K562 (cell line): ENCODE data around the gene ZBTB8A. TPM values are rescaled to one million over a fixed set of nuclear protein-coding genes. Genes with fewer than 3 reads are reported as not detected.

Experiments
- BCL6 ChIP-seq: fragments of 250-450 bp; sonication (Bioruptor Pico); IDR thresholded peaks from 2 replicates; pipeline ENCODE4 v1.4.0; 2020
- BHLHE40 ChIP-seq: IDR thresholded peaks from 2 replicates; pipeline ENCODE4 v1.6.1; 2011; ENCODE audit warnings: low read length, improper control_type of control experiment
- CBFB ChIP-seq: sonication (generic); formaldehyde crosslinking; IDR thresholded peaks from 2 replicates; pipeline ENCODE4 v1.4.0; 2020; ENCODE audit warnings: mild to moderate bottlenecking, missing genetic modification reagents
- CHD2 ChIP-seq: IDR thresholded peaks from 2 replicates; pipeline ENCODE4 v1.6.1; 2011; ENCODE audit warnings: low read depth, low read length
- E2F6 ChIP-seq, 2 experiments: IDR thresholded peaks; 2 replicates each; pipeline ENCODE4 v1.6.1; 2011; ENCODE audit warnings: borderline replicate concordance in 1 of 2, control low read depth in 1 of 2, low read depth in 1 of 2, low read length in 1 of 2, mild to moderate bottlenecking in 1 of 2, mixed read lengths in 1 of 2, moderate library complexity in 1 of 2; ENCODE audit not compliant: insufficient read depth in 1 of 2, insufficient read length in 1 of 2, poor library complexity in 1 of 2, severe bottlenecking in 1 of 2; ENCODE audit errors: extremely low read depth in 1 of 2
- FOXA3 ChIP-seq, 2 experiments: fragments of 450-650 bp in 1 of 2; sonication (generic) in 1 of 2; formaldehyde crosslinking; IDR thresholded peaks in 1 of 2; conservative IDR thresholded peaks in 1 of 2; 2 replicates each; pipeline versions ENCODE4 v1.4.0 to v1.8.0; 2020 to 2022; ENCODE audit warnings: mild to moderate bottlenecking in 2 of 2, missing genetic modification reagents in 1 of 2
- KAT8 ChIP-seq: fragments of 450-650 bp; IDR thresholded peaks from 2 replicates; pipeline ENCODE4 v1.6.1; 2016; ENCODE audit warnings: low read depth, mild to moderate bottlenecking
- NFXL1 ChIP-seq: fragments of 450-650 bp; formaldehyde crosslinking; IDR thresholded peaks from 2 replicates; pipeline ENCODE4 v1.4.0; 2021; ENCODE audit warnings: mild to moderate bottlenecking
- NR2F6 ChIP-seq: fragments of 450-650 bp; formaldehyde crosslinking; IDR thresholded peaks from 2 replicates; pipeline ENCODE4 v1.4.0; 2020; ENCODE audit warnings: mild to moderate bottlenecking
- NUFIP1 ChIP-seq: fragments of 450-650 bp; IDR thresholded peaks from 2 replicates; pipeline ENCODE4 v1.6.1; 2018; ENCODE audit not compliant: partially characterized antibody
- POU5F1 ChIP-seq: fragments of 150-350 bp; IDR thresholded peaks from 2 replicates; pipeline ENCODE4 v1.6.1; 2014; ENCODE audit warnings: borderline replicate concordance, low read length, low read depth, mild to moderate bottlenecking; ENCODE audit not compliant: partially characterized antibody
- SMAD4 ChIP-seq: fragments of 250-450 bp; sonication (Bioruptor Pico); conservative IDR thresholded peaks from 2 replicates; pipeline ENCODE4 v1.8.0; 2021; ENCODE audit warnings: inconsistent platforms, mild to moderate bottlenecking, moderate library complexity
- SRSF9 ChIP-seq: fragments of 200-400 bp; formaldehyde crosslinking; IDR thresholded peaks from 2 replicates; pipeline ENCODE4 v1.6.1; 2017; ENCODE audit warnings: low read depth, low read length, borderline replicate concordance
- ZNF76 ChIP-seq: fragments of 250-450 bp; sonication (Bioruptor Pico); IDR thresholded peaks from 2 replicates; pipeline ENCODE4 v1.4.0; 2020; ENCODE audit warnings: mild to moderate bottlenecking, moderate library complexity, borderline replicate concordance
- polyA plus RNA-seq, 8 experiments: library from polyadenylated mRNA; depleted of rRNA in 4 of 8; stranded (reverse) in 5 of 8; unstranded in 3 of 8; fragments of >200 nt; fragmentation: Nextera tagmentation in 2 of 8; fragmentation: Illumina TruSeq in 1 of 8; extraction: Ambion mirVana in 2 of 8; extraction: Trizol in 1 of 8; gene quantifications; 2 replicates each; pipeline versions ENCODE4 v1.2.1 to v1.2.3, GENCODE V29; 2011 to 2014; ENCODE audit warnings: inconsistent platforms in 1 of 8, missing spikeins in 1 of 8
- total RNA-seq, 7 experiments: library from RNA; depleted of rRNA in 6 of 7; stranded (reverse); fragments of >200 nt in 6 of 7; fragmentation: Illumina TruSeq in 2 of 7; extraction: Trizol in 2 of 7; gene quantifications; 2 replicates each; pipeline versions ENCODE4 v1.2.1 to v1.2.3, GENCODE V29; 2011 to 2021; ENCODE audit warnings: low replicate concordance in 1 of 7
- TF ChIP-seq, protein P1 (sequence below): fragments of 450-650 bp; formaldehyde crosslinking; IDR thresholded peaks from 2 replicates; pipeline ENCODE4 v1.4.0; 2020; ENCODE audit warnings: mild to moderate bottlenecking, moderate library complexity
- TF ChIP-seq, protein P2 (sequence below), 2 experiments: fragments of 450-650 bp in 1 of 2; sonication (generic) in 1 of 2; formaldehyde crosslinking; conservative IDR thresholded peaks; 2 replicates each; pipeline versions ENCODE4 v1.4.0 to v1.8.1; 2020 to 2022; ENCODE audit warnings: mild to moderate bottlenecking in 1 of 2, missing genetic modification reagents in 1 of 2
- TF ChIP-seq, protein P3 (sequence below): fragments of 250-450 bp; sonication (Bioruptor Pico); IDR thresholded peaks from 2 replicates; pipeline ENCODE4 v1.8.0; 2022; ENCODE audit warnings: moderate library complexity, mild to moderate bottlenecking, inconsistent platforms

ZBTB8A gene
- total and polyA plus RNA-seq, 9 of the 15 experiments (the other 6 are each of a cell fraction or from before 2014, with no cell fraction given) = 0.01 to 0.64 (median 0.09) TPM

- TF ChIP-seq, protein P1, sequence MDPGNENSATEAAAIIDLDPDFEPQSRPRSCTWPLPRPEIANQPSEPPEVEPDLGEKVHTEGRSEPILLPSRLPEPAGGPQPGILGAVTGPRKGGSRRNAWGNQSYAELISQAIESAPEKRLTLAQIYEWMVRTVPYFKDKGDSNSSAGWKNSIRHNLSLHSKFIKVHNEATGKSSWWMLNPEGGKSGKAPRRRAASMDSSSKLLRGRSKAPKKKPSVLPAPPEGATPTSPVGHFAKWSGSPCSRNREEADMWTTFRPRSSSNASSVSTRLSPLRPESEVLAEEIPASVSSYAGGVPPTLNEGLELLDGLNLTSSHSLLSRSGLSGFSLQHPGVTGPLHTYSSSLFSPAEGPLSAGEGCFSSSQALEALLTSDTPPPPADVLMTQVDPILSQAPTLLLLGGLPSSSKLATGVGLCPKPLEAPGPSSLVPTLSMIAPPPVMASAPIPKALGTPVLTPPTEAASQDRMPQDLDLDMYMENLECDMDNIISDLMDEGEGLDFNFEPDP = peak; percentile 88; the same call in 1 of the 2 replicates
- TF ChIP-seq BHLHE40 = 0 out of 2 replicates have a peak, but pooled peaks have one; percentile 13
- TF ChIP-seq E2F6 (IDR thresholded peaks at IDR 0.05; ENCODE audit: borderline replicate concordance in 1 of 2, extremely low read depth in 1 of 2, insufficient read depth in 1 of 2, insufficient read length in 1 of 2, low read depth in 1 of 2, low read length in 1 of 2, poor library complexity in 1 of 2, severe bottlenecking in 1 of 2) = peak in 1 of 2 experiments; percentile 67
- TF ChIP-seq BCL6 = 0 out of 2 replicates have a peak, but pooled peaks have one; percentile 13
- TF ChIP-seq, protein P2, sequence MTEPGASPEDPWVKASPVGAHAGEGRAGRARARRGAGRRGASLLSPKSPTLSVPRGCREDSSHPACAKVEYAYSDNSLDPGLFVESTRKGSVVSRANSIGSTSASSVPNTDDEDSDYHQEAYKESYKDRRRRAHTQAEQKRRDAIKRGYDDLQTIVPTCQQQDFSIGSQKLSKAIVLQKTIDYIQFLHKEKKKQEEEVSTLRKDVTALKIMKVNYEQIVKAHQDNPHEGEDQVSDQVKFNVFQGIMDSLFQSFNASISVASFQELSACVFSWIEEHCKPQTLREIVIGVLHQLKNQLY (CRISPR knock-in tag; conservative IDR thresholded peaks at IDR 0.05) = 0 out of 4 replicates have a peak, but pooled peaks have one; percentile 16 to 63
- TF ChIP-seq SMAD4 = peak; percentile 20
- TF ChIP-seq CHD2 = no peak
- TF ChIP-seq SRSF9 = no peak
- TF ChIP-seq, protein P3, sequence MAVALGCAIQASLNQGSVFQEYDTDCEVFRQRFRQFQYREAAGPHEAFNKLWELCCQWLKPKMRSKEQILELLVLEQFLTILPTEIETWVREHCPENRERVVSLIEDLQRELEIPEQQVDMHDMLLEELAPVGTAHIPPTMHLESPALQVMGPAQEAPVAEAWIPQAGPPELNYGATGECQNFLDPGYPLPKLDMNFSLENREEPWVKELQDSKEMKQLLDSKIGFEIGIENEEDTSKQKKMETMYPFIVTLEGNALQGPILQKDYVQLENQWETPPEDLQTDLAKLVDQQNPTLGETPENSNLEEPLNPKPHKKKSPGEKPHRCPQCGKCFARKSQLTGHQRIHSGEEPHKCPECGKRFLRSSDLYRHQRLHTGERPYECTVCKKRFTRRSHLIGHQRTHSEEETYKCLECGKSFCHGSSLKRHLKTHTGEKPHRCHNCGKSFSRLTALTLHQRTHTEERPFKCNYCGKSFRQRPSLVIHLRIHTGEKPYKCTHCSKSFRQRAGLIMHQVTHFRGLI = 0 out of 2 replicates have a peak, but pooled peaks have one; percentile 53
- TF ChIP-seq POU5F1 = peak; percentile 1
- 0 out of 2 replicates have a peak, but pooled peaks have one; percentile 52 for TF ChIP-seq NR2F6
- TF ChIP-seq ZNF76 (CRISPR knock-in tag) = 0 out of 2 replicates have a peak, but pooled peaks have one; percentile 76
- TF ChIP-seq CBFB = peak; percentile 92
- 0 out of 2 replicates have a peak, but pooled peaks have one; percentile 59 for TF ChIP-seq NFXL1 (CRISPR knock-in tag)
- TF ChIP-seq NUFIP1 = no peak
- TF ChIP-seq FOXA3 (CRISPR knock-in tag; conservative IDR thresholded peaks at IDR 0.05 in 1 of 2, IDR thresholded peaks at IDR 0.05 in 1 of 2) = peak in 1 of 2 experiments; percentile 12; a peak in 3 of 4 replicates
- TF ChIP-seq KAT8 = peak; percentile 3; the same call in 1 of the 2 replicates
These were observed 112.3 kb downstream of the ZBTB8A start (continued) for GRCh38 chr1:32651461-32652073.
